HUDEP-2 (cell line): ENCODE measurements around the gene ATXN1.

Source experiments
- DNase-seq, 76 experiments: peaks; one replicate each; lab custom pipeline; 2025; ENCODE audit not compliant: unreplicated experiment in 76 of 76; lab: John Stamatoyannopoulos, UW

ATXN1 gene

DNA sequence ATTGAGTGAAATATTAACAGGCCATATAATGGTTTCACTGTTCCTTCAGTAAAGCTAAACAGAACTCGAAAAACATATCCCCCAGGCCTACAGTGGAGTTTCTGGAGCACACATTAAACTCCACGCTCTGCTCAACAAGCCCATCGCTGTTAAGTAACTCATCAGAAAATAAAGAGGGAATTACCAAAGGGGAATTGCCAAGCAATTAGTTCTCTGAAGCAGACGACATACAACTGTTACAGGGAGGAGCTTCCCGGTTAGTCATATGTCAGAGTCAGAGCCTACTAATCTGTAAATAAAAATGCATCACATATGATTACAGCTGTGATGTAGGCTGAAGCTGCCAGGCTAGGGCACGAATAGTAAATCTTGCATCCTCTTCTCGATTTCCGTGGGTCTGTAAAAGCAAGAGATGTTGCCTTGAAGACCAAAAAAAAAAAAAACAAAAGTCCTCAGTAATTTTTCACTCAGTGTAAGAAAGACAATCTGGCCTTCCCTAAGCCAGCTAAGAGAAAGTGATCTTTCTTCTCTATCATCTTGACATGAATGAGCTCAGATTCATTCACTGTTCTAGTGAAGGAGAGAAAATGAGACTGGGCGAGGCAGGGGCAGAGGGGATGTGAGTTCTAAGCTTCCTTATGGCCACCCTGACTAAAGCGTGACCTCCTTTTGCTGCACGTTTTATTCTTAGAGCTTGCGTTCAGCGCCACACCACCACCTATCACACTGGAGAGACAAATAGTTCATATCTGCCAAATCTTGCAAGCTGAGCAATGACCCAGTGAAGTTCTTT, 13.8 kb downstream of the ATXN1 start:
- DNase-seq: no peak

DNA sequence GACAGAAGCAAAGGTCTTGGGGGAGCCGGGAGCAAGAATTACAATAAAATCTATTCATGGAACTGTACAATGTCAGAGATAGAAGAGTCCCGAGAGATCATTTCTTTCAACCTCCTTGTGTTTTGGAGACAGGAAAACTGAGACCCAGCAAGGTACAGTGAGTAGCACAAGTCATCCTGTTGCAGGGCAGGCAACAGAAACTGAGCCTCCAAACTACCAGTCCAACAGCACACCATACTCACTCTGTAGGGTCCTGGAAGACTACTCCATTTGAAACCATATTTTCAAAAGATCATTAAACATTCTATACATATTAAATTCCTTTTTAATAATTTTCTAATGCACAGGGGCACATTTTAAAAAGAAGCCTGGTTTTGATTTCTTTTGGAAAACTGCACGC, 14.4 kb downstream of the ATXN1 start:
- no peak for DNase-seq

DNA sequence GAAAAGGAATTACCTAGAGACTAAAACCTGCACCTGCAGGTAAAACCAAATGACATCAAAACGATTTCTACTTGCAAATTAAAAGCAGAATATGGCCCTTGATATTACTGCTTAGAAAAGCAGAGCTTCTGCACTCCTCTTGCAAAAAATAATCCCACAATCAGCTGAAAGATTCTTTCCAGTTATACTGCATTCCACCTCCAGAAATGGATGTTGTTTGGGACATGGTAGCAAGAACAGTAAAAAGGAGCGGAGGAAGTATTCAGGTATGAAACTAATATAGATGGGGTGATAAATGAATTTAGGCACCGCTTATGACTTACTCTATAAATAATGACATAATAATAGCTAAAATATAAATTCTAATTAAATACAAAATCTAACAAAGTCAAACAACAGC, 14.9 kb downstream of the ATXN1 start:
- no peak for DNase-seq

DNA sequence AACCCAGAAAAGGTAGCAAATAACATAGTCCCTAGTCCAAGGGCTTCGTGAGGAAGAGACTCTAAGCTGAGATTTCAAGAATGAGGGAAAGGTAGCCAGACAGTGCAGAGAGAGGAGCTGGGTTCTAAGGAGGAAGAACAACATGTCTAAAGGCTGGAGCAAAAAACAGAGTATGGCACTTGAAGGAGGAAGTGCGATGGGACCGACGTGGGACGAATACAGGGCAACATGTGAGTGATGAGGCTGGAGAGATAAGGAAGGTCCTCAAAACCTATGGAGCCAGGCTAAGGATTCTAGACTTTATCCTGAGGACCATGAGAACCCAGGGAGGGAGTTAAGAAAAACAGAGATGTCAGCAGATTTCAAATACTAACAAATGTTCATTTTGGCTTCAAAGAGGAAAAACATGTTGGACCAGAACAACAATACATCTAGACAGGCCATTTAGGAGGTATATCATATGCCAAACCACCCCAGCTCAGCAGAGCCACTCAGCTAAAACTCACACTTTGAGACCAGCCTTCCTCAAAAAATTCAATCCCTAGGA, 17.5 kb downstream of the ATXN1 start:
- DNase-seq: no peak

DNA sequence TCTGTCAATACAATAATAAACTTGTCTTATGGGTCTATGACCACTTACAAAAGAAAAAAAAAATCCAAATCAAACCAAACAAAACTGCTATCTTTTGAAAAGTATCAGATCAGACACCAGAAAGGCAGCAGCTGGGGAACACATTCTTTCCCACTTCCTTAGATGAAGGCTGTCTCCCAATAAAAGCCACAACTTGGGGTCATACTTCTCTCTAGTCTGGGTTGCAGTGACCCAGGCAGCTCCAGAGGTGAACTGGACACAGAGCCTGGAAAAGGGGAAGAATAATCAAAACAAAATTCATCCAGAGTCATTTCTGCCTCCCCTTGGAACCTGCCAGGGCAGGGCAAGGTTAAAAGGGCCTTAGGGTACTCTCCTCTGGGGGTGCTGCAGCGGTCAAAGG, 19.1 kb downstream of the ATXN1 start:
- DNase-seq: no peak

DNA sequence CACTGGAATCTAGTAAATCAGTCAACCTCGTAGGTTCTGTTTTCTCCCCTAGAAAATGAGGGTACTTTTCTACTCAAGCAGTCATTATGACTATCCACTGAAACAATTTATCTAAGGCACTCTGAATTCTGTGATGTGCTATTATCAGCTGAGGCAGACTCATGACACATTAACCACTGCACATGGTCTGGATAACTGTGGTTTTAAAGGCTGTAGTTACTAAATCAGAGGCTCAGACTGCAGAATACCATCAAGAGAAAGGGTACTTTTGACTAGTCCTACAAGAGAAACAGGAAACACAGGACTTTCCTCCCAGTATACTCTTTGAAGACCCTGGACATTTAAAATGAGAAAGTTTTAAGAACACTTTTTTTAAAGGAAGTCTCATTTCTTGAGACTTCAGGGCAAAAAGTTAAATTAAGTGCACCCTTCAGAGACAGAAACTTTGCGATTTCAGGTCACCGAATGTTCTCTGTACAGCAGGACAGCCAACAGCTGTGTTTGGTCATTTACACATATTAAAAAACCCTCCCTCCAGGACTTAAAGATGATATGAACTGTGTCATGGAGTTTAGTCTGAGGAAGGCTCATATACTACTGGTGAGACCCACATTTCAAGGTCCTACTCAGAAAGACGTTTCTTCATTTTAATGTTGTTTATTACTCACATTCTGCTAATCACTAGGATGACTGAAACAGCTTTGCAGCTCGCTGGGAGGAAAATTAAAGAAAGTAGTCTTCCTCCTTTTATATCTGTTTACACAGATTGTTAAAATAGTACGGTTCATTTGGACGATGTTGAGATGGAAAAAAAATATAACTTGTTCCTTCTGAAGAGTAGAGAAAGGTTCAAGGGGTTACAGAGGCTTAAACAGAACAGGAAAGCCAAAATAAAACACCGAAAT, 19.9 kb downstream of the ATXN1 start:
- DNase-seq: no peak

DNA sequence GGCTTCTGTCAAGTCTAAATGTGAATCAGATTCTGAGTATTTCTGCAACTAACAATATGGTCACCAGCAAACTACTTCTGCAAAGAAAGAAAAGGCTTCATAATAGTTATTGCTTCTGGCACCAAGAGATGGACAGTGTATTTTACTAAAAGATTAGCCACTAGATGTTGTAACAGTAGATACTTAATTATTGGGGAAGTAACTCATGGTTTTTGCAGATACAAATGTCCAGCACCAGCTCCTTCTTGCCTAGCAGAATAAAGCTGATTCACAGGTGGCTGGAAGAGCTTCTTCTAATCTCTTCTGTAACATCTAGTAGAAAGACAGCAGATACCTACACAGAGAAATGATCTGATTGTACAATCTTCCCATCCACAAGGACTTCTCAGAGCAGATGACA, 21.2 kb downstream of the ATXN1 start:
- DNase-seq: no peak

DNA sequence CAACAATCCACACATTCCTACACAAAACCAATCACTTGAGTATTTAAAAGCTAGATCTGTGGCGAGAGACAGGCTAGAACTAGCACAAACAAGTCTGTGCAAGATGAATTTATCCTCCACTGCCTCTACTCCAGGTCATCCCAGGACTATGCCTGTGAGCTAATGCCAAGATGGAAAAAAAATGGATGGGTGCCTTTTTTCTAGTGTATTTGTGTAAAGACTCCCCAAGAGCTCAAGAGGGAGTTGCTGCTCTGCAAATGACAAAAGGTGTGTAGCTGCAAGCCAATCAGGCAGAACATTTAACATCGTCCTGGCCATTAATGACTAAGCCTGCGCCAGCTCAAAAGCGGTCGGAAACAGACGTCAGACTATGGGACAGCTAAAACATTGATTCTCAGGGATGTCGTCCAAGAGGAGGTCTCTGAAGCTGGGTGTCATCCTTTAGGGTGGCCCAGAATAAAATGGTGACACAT, 21.9 kb downstream of the ATXN1 start:
- no peak for DNase-seq

DNA sequence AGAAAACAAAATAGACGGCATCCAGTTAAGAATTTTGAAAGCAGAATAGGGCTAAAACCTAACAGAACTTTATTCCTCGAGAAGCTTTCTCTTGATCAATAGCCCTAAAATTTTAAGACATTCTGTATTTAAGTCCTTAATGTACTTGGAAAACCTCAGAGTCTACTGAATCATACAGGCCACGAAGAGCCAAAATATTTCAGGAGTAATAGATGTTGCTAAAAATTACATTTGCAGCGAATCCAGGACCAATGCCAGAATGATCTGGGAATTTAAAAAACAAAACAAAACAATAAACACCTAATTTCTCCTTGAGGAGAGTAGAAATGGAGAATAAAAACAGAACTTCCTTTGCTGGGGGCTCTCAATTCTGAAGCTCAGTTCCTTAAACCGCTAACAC, 23.3 kb downstream of the ATXN1 start:
- DNase-seq: no peak

DNA sequence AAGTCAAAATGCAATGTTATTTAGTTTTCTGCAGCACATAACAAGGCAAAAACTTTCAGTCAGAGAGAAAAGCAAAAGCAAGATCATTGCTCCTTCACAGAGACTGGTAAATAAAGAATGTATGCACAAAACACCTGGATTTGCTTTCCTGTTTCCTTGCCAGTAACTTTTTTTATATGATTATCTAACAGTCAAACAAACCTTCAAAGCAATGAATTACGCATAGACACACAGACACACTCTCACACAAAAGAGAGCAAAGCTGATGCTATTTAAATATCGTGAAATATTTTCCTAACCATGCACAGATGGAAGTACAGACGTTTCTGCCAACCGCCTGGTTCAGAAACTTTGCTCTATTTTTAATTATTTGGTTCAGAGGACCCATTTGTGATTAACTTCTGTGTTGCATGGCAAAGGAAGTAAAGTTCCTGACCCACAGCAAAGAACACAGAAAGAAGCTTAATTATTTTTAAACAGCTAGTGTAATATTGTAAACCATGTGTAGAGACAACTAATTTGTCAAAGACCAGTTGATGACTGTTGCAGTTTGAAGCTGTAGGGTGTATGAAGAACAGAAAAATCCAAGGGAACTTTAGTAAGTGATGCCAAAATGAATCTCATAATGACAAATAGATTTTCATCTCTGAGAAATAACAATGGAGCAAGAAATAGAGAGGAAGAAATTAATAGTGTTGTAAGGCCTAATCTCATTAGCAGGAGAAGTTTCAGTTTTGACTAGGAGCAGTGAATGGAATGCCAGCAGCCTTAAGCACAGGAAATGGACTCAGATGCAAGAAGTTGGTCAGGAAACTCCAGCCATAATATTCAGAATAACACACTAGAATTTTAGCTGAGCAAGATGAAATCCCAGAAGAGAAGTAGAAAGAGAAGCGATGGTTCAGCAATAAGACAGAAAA, 24.1 kb downstream of the ATXN1 start:
- no peak for DNase-seq

DNA sequence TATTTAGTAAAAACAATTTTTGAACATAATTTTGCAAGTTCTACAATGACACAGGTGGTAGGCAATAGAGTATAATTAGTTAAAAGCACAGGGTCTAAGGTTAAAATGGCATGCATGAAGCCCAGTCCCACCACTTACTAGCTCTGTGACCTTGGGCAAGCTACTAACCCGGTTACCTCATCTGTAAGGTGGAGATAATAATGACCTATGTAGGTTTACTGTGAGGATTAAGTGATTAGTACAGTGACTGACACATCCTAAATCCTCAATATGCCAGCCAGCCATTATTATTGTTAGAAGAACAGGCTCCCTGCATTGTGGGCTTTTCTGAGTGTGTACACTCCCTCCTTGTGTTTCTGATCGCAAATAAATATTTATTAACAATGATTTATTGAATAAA, 26.2 kb downstream of the ATXN1 start:
- DNase-seq: no peak

DNA sequence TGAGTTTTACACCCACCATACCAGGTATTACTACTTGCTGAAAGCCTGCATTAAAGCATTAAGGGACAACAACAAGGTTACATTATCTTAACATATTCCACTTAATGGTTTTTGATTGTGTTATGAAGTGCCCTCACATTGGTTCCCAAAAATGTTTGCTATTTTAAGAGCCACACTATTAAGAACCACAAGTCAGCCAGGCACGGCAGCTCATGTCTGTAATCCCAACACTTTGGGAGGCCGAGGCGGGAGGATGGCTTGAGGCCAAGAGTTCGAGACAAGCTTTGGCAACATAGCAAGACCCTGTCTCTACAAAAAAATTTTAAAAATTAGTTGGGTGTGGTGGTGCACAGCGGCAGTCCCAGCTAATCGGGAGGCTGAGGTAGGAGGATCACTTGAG, 28.2 kb downstream of the ATXN1 start:
- DNase-seq: no peak

DNA sequence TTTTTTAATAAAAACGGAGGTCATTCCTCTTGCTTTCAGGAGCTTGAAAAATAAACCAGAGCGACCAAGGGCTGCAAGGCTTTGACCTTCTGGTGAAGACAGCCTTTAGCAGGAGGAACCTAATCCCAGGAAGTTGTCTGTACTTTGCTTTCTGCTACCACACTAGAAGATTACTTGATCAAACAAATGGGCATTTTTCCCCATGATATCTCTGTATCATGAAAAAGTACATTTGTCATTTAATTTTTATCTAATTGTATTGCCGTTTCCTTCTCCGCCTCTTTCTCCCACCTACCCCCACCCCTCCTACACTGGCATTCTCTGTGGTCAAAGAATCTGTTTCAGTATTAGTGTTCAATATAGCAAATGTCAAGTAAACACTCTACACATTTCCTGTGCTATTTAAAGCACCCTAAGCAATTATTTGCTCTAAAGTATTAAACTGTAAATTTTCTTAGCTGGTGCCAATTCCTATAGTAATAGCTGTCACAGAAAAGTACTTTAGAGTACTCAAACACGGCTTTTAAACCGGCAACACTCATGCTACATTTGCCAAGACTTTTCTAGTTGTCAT, 29.7 kb downstream of the ATXN1 start:
- no peak for DNase-seq

DNA sequence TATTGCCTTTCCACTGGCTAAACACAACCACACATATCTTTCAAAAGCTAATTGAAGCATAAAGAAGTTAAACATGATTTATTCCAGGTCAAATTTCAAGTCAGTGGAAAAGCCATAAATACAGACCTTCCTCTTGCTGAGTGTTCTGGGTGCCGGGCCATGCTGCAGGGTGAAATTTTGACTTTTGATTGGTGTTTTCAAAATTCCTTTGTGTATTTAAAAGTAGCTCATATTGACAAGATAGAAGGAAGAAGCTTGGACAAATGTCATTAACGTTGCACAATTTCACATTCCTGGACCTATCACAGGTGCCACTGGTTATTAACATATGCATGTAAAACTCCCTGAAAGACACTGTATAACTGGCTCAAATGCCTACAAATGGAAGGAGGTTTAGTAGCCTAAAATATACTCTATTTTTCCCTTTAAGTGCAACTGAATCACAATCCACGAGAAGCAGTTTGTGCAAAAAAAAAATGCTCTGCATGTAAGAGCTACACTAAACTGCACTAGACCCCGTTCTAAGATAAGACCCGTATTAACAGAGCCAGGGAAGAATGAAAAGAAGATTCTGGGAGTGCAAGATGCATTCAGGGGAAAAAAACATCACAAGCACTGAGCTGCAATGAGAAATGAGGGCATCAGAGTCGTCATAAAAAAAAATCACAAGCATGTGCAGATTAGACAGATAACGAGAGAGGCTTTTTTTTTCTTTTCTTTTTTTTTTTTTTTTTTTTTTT, 30.4 kb downstream of the ATXN1 start:
- no peak for DNase-seq

DNA sequence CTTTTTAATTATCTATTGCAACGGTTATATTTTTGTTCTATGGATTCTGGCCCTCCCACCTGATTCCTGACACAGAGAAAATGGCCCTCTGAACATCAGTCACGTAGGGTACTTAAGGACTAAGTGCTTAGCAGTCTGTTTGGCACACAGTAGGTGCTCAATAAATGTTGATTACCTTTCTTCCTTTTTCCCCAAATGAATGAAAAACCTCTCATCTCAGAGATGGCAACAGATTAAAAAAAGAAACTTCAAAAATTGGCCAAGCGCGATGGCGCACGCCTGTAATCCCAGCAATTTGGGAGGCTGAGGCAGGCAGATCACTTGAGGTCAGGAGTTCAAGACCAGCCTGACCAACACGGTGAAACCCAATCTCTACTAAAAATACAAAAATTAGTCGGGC, 31.5 kb downstream of the ATXN1 start:
- DNase-seq: no peak

DNA sequence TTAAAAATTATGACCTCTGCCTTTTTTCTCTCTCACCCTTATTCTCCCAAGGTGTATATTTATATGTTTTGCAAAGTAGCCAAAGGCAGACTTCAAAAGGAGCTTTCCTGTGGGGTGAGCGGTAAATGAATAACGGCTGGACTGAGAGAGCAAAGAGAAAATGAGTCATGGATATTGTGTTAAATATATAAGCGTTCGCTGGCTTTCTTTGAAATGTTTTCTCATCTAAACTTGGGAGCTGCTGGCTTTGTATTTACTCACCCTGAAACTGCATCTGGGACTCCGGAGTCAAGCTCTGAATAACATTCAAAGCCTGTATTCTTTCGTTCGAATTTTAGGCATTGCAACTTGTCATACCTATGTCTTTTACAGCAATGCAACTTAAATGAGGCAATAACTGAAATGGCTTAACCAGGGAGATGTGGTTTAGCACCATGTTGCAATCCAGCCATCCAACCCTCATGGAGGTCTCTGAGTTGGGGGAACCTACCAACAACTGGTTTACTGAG, 32.0 kb downstream of the ATXN1 start:
- DNase-seq: no peak

DNA sequence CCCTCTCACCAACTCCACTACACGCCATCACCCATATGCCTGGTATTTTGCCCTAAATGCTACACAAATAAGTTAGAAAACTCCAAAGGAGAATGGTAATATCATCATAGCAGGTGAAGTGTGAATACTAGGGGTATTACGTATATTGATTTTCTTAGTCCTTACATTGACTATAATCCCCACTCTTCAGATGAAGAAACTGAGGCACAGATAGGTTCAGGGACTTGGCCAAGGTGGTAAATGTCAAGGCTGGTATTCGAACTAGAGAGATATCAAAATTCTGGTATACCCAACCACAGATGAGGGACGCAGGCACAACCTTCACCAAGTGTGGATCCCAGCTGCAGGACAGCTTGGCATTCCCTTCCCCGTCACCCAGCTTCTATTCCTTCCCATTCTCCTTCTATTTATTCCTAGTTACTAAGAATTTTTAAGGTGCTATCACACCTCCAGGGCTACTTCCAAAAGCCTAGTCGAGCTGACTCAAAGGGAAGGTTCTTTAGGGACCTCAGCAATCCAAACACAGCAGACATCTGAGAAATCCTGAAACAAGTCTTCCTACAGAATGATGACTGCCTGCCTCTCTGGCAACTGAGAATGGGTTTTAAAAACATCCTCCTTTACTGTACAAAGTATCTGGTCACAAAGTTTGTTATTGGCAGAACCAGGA, 32.6 kb downstream of the ATXN1 start:
- no peak for DNase-seq

DNA sequence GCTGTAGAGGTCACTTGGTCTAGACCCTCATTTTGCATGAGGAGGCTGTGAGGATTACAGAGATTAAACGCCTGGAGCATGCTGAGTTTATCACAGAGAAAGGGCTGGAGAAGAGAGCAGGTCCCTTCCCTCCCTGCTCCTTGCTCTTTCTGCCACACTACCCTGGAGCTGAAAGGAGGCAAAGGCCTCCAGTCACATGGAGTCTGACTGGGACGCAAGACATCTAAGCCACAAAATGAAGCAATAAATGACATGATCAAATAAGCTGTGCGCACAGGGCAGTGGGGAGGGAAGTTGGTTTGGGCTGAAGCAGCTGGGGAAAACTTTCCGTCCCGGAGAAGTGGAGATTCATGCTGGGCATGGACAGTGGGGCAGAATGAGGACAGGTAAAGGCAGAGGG, 33.3 kb downstream of the ATXN1 start:
- DNase-seq: no peak
